NCI-H2107 treated with DMSO at 0.1 percent for 48 hours (cell line): ENCODE results near the gene PROB1.
"Not testable (repeated sequence)": the region's sequence is repeated elsewhere in the genome, so short reads cannot be mapped to it uniquely, and the experiment has no call there.

Experiments
- DNase-seq: peaks from one replicate; lab custom pipeline; 2025; ENCODE audit not compliant: unreplicated experiment; lab: John Stamatoyannopoulos, UW

PROB1 gene, protein sequence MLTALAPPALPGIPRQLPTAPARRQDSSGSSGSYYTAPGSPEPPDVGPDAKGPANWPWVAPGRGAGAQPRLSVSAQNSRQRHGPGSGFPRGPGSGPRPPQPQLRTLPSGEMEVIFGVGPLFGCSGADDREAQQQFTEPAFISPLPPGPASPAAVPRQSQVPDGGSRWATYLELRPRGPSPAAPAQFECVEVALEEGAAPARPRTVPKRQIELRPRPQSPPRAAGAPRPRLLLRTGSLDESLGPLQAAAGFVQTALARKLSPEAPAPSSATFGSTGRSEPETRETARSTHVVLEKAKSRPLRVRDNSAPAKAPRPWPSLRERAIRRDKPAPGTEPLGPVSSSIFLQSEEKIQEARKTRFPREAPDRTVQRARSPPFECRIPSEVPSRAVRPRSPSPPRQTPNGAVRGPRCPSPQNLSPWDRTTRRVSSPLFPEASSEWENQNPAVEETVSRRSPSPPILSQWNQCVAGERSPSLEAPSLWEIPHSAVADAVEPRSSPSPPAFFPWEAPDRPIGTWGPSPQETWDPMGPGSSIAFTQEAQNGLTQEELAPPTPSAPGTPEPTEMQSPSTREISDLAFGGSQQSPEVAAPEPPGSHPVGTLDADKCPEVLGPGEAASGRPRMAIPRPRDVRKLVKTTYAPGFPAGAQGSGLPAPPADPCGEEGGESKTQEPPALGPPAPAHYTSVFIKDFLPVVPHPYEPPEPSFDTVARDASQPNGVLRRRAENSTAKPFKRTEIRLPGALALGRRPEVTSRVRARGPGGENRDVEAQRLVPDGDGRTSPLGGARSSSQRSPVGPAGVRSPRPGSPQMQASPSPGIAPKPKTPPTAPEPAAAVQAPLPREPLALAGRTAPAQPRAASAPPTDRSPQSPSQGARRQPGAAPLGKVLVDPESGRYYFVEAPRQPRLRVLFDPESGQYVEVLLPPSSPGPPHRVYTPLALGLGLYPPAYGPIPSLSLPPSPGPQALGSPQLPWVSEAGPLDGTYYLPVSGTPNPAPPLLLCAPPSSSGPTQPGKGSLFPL

DNA sequence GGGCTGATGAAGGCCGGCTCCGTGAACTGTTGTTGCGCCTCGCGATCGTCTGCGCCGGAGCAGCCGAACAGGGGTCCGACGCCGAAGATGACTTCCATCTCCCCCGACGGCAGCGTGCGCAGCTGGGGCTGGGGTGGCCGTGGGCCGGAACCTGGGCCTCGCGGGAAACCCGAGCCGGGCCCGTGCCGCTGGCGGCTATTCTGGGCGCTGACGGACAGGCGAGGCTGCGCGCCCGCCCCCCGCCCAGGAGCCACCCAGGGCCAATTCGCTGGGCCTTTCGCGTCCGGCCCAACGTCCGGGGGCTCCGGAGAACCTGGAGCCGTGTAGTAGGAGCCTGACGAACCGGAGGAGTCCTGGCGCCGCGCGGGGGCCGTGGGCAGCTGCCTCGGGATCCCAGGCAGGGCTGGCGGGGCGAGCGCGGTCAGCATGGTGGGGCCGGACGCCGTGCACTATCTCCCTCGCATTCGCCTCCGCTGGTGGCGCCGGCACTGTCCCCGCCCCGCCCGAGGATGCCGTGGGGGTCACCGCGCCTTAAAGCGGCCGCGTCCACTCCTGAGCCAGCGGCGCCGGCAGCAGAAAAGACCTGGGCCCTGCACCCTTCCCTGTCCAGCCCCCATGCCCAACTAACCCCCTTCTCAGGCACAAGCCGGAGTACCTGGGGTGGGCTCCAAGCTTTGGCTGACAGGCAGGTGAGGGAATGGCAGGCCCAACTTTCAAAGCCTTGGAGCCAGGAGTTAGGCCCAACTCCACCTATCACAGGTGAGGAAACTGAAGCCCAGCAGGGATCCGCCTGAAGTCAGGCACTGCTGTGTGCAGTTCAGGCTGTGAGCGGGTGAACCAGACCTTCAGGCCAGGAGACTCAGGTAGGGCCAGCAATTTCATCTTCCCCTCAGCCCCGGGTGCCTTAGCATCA is at the start of gene PROB1:
Gene PROB1, minus strand, starts transcription at position 451 of the 913 bp plus-strand sequence. Its CDS starts 23 bp downstream, at position 428.
- no peak for DNase-seq

GRCh38 chr5:139443831-139444453 is 49.0 kb upstream of the PROB1 start:
- no peak for DNase-seq

- not testable (repeated sequence) for DNase-seq
These were observed 45.5 kb upstream of the PROB1 start for GRCh38 chr5:139440416-139440815.

- DNase-seq, result peak; percentile 83
These were observed 44.4 kb upstream of the PROB1 start, which contains the start of gene DNAJC18 for GRCh38 chr5:139439013-139439903. TSS of gene DNAJC18 (minus strand) at chr5:139439525. CDS start at chr5:139439445, 80 bp downstream.

DNA sequence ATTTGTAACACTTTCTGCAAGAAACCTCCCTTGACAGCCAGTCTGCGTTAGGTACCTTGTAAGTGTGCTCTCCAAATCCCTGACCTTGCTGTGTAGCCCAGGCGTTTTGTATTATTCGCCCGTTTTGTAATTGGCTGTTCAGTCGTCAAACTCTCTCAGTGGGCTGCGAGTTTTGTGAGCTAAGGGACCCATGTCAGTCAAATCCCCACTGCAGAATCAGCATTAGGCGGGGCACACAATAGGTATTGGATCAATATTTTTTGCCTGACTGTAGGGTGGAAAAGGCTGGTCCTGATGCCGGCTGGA is 43.8 kb upstream of the PROB1 start:
- DNase-seq, result no peak

- DNase-seq, result no peak
These were observed 40.8 kb upstream of the PROB1 start for GRCh38 chr5:139435676-139436075.

DNA sequence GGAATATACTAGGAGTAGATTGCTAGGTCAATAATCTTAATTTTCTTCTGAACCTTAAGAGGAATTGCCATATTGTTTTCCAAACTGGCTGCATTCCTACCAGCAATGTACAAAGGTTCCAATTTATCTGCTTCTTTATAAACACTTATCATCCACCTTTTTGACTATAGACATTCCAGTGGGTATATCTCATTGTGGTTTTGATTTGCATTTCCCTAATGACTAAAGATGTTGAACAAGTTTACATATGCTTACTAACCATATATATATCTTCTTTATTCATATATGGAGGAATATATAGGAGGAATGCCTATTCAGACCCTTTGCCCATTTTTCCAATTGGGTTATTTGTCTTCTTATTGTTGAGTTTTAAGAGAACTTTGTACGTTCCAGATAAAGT is 36.8 kb upstream of the PROB1 start:
- no peak for DNase-seq

DNA sequence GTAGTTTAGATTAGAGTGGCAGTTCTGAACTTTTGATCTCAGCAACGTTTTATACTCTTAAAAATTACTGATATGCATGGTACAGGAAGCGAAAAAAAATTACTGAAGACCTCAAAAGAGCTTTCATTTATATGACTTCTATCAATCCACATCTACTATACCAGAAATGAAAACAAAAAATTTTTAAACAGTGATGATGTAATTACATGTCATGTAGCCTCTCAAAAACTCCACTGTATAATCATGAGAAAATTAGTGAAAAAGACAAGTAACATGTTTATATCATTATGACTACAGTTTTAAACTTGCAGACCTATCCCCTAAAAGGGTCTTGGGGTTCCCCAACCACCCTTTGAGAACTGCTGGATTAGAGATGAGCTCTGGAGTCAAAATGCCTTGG is 35.1 kb upstream of the PROB1 start:
- no peak for DNase-seq

DNA sequence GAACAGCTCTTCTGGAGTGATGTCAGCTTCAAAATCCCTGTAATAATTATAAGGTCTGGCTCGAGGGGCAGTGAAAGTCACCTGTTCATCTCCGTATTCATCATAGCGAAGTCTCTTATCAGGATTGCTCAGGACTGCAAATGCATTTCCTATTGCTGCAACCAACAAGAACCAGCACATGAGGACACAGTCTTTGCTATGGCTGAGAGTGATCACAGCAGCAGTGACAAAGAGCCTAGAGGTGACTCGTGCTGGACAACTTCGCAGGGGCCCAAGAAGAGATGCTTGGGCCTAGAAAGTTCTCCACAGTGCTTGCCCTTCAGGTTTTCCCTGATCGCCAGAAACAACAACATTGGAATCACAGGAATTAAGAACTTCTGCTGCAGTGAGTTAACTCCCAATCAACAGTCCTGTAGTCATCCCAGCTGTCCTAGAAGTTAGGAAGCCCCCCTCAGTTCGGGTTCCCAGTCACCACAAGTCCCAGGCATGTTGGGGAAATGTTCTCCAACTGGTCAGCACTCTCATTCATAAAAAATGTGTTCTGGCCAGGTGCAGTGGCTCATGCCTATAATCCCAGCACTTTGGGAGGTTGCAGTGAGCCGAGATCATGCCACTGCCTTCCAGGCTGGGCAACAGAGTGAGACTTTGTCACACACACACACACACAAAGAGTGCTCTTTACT is 31.4 kb upstream of the PROB1 start:
- no peak for DNase-seq

- no peak for DNase-seq
These were observed 30.6 kb upstream of the PROB1 start for GRCh38 chr5:139425497-139425896.

GRCh38 chr5:139422307-139422893 is 27.5 kb upstream of the PROB1 start:
- DNase-seq, result peak; percentile 24

- DNase-seq, result no peak
These were observed 24.6 kb upstream of the PROB1 start for GRCh38 chr5:139419226-139420192.

GRCh38 chr5:139418793-139419192 is 23.9 kb upstream of the PROB1 start:
- no peak for DNase-seq

DNA sequence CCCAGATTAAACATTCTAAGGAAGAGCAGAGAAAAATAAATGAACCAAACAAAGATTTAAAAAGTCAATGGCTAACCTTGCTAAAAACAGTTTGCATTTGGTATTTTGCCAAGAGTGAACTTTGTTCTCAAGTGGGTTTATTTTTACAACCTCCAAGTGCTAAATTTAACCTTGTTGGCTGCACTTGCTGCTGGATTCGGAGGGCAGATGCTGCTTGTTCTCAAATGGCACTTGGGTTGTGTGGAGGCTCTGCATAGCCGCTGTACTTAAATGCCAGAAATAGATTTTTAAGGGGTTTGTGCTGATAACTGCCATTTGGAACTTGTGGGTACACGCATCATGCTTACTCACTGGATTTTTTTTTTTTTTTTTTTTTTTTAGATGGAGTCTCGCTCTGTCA is 22.3 kb upstream of the PROB1 start:
- peak; percentile 31 for DNase-seq

- DNase-seq, result no peak
These were observed 21.7 kb upstream of the PROB1 start for GRCh38 chr5:139416651-139417050.

DNA sequence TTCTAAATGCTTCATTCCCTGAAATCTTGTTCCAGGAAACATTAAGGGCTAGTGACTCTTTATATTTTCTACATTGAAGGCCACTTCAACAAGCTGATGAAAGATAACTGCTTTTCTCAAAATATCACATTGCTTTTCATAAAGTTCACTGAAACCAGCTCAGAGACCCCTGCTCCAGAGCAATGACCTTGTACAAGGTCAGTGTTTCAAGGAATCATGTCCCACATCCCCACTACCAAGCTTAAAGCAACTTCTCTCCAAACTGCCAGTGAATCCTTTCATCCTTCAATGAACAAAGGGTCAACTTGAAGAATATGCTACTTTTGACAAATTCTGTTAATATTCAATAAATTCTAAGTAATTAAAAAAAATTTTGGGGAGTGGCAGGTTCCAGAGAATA is 21.0 kb upstream of the PROB1 start:
- no peak for DNase-seq

DNA sequence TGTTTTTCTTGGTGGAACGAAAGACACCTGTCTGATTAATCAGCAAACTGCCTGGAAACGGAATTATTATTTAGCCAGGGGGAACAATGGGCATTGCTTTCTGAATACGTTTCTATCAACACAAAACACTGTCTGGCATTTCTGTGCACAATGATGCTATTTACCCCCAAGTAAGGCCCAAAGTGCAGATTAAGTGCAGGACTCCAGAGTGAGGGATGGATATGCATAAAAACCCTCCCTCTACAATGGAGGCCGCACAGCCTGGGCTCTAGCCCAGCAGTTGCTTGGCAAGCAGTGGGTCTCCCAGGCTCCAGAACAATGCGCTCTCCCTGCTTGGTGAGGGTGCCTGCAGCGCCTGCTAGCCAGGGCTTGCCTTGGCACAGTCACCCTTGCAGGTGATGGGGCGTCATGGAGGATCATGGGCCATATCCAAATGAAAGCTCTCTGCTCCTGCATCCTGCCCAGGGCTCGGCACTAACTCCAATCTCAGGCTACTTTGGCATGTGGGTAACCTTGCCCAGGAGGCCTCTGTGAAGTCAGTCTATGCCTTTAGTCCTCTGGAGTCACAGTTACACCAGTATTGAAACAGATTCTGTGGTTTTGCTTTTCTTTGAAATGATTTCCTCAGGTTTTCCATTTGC is 20.4 kb upstream of the PROB1 start:
- DNase-seq, result no peak
